Testis (tissue), 2 donors: ENCODE data around the gene SDK1.

Experiments used
- CTCF ChIP-seq, 3 experiments: fragments of 450-650 bp in 2 of 3; fragments of 200-600 bp in 1 of 3; sonication (generic) in 1 of 3; IDR thresholded peaks; one replicate each; pipeline ENCODE4 v1.5.1; 2016 to 2019; ENCODE audit warnings: antibody characterized with exemption in 3 of 3, mild to moderate bottlenecking in 2 of 3, moderate library complexity in 1 of 3
- POLR2A ChIP-seq: fragments of 450-650 bp; IDR thresholded peaks from one replicate; pipeline ENCODE4 v1.6.1; 2017; ENCODE audit warnings: antibody characterized with exemption, mild to moderate bottlenecking, moderate library complexity

DNA sequence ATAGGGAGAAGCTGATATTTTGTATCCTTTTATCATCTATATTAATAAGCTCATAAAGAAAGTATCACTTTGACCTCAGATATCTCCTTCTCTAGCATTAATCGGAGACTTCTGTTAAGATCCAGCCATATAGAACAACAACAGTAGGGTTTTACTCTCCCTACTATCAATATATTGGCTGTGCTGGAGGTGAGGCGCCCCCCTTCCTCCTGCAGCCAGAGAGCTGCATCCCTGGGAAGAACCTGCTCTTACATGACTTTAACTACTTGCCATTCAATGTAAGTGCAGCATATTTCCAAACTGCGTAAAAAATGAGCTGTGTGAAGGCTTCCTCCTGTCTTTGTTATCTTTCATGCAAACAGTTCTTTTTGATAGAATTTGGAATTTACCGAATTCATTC lies 247.8 kb downstream of the SDK1 start:
- no peak for TF ChIP-seq CTCF (IDR thresholded peaks at IDR 0.05)
- TF ChIP-seq POLR2A, result no peak
